GM12892 (cell line): ENCODE data around the gene DDX59.
"Not testable (repeated sequence)": the region's sequence is repeated elsewhere in the genome, so short reads cannot be mapped to it uniquely, and the experiment has no call there.

Experiments used
- DNase-seq: peaks from one replicate; pipeline ENCODE4 v3.0.0; 2011; ENCODE audit not compliant: insufficient read length
- FAIRE-seq: peaks from 2 replicates; lab custom pipeline; 2011; peaks lifted over from hg19 to GRCh38; lab: Jason Lieb, UNC
- POLR2A ChIP-seq: IDR thresholded peaks from 2 replicates; pipeline ENCODE4 v1.6.1; 2011; ENCODE audit warnings: low read depth, low read length, control low read depth
- POLR2AphosphoS5 ChIP-seq: IDR thresholded peaks from 2 replicates; pipeline ENCODE4 v1.6.1; 2011; ENCODE audit warnings: low read depth, low read length, control low read depth
- TAF1 ChIP-seq: IDR thresholded peaks from 2 replicates; pipeline ENCODE4 v1.6.1; 2011; ENCODE audit warnings: low read depth, mild to moderate bottlenecking, control low read depth, low read length, borderline replicate concordance

The DDX59 gene

GRCh38 chr1:200644021-200644420 is 25.7 kb downstream of the DDX59 start:
- TF ChIP-seq TAF1 (no peak), POLR2AphosphoS5 (no peak), POLR2A (no peak)
- FAIRE-seq: no peak
- DNase-seq: no peak

GRCh38 chr1:200642481-200642880 is 27.2 kb downstream of the DDX59 start:
- FAIRE-seq (no peak), DNase-seq (no peak)
- no peak for TF ChIP-seq TAF1
- no peak for TF ChIP-seq POLR2A
- TF ChIP-seq POLR2AphosphoS5: no peak

GRCh38 chr1:200640963-200641401 is 28.7 kb downstream of the DDX59 start:
- no peak for TF ChIP-seq TAF1
- no peak for TF ChIP-seq POLR2AphosphoS5
- TF ChIP-seq POLR2A: no peak
- FAIRE-seq: no peak
- DNase-seq: no peak

- FAIRE-seq (no peak), DNase-seq (no peak)
- no peak for TF ChIP-seq POLR2AphosphoS5
- no peak for TF ChIP-seq TAF1
- 0 out of 2 replicates have a peak, but pooled peaks have one; percentile 12 for TF ChIP-seq POLR2A
These were observed 29.2 kb downstream of the DDX59 start for GRCh38 chr1:200640373-200640962.

- no peak for DNase-seq
- no peak for FAIRE-seq
- no peak for TF ChIP-seq POLR2AphosphoS5
- TF ChIP-seq POLR2A: no peak
- TF ChIP-seq TAF1: no peak
These were observed 31.6 kb downstream of the DDX59 start for GRCh38 chr1:200638073-200638472.

- TF ChIP-seq TAF1: no peak
- no peak for TF ChIP-seq POLR2AphosphoS5
- no peak for TF ChIP-seq POLR2A
- FAIRE-seq (no peak), DNase-seq (no peak)
These were observed 33.0 kb downstream of the DDX59 start for GRCh38 chr1:200636681-200637080.

GRCh38 chr1:200634261-200635122 is 35.2 kb downstream of the DDX59 start:
- TF ChIP-seq POLR2AphosphoS5: no peak
- no peak for TF ChIP-seq POLR2A
- no peak for TF ChIP-seq TAF1
- no peak for DNase-seq
- FAIRE-seq: peak; percentile 27

GRCh38 chr1:200631375-200631774 is 38.3 kb downstream of the DDX59 start:
- FAIRE-seq (no peak), DNase-seq (no peak)
- TF ChIP-seq POLR2AphosphoS5 (no peak), POLR2A (no peak), TAF1 (no peak)

GRCh38 chr1:200630515-200630899 is 39.2 kb downstream of the DDX59 start:
- DNase-seq, FAIRE-seq: not testable (repeated sequence)

- FAIRE-seq: no peak
- no peak for DNase-seq
- TF ChIP-seq POLR2AphosphoS5: no peak
- no peak for TF ChIP-seq POLR2A
- no peak for TF ChIP-seq TAF1
These were observed 39.7 kb downstream of the DDX59 start for GRCh38 chr1:200629876-200630514.

GRCh38 chr1:200628223-200628881 is 41.4 kb downstream of the DDX59 start:
- FAIRE-seq (peak; percentile 98), DNase-seq (peak; percentile 38)
- TF ChIP-seq POLR2AphosphoS5: no peak

GRCh38 chr1:200627575-200628222 is 42.0 kb downstream of the DDX59 start:
- DNase-seq (no peak), FAIRE-seq (peak; percentile 75)
- TF ChIP-seq TAF1 (no peak), POLR2AphosphoS5 (0 out of 2 replicates have a peak, but pooled peaks have one; percentile 31), POLR2A (peak; percentile 54; the same call in 1 of the 2 replicates)
